Activated CD4-positive, alpha-beta T cell treated with anti-CD3 and anti-CD28 coated beads for 36 hours (primary cell): ENCODE data around the gene ZNF530. TPM values are rescaled to one million over a fixed set of nuclear protein-coding genes. Genes with fewer than 3 reads are reported as not detected.

ENCODE experiments used
- ATAC-seq: fragments of 200-7000 bp; cut with Tn5 transposase; one replicate; pipeline ENCODE4 v1.10.0; 2021; ENCODE audit warnings: mild to moderate bottlenecking, moderate library complexity
- CTCF ChIA-PET: fragments of 350-600 bp; sonication (Branson Sonifier 250); formaldehyde crosslinking; loops from one replicate; lab custom pipeline; 2021; ENCODE audit warnings: antibody characterized with exemption; lab: Charles Lee
- POLR2A ChIA-PET: fragments of 350-600 bp; sonication (Branson Sonifier 250); formaldehyde crosslinking; loops from one replicate; lab custom pipeline; 2021; ENCODE audit warnings: antibody characterized with exemption, inconsistent platforms; lab: Charles Lee
- DNase-seq: peaks from one replicate; pipeline ENCODE4 v3.0.0-alpha.2; 2020
- H3K27ac Mint-ChIP-seq: one replicate; pipeline ENCODE4 v1.8.0; 2021; ENCODE audit warnings: mixed read lengths
- H3K27me3 Mint-ChIP-seq: one replicate; pipeline ENCODE4 v1.8.0; 2021; ENCODE audit warnings: mixed read lengths
- H3K36me3 Mint-ChIP-seq: one replicate; pipeline ENCODE4 v1.8.0; 2021; ENCODE audit warnings: low read depth, mixed read lengths
- H3K4me1 Mint-ChIP-seq: one replicate; pipeline ENCODE4 v1.8.0; 2021; ENCODE audit warnings: mixed read lengths
- H3K4me3 Mint-ChIP-seq: one replicate; pipeline ENCODE4 v1.8.0; 2021; ENCODE audit warnings: mild to moderate bottlenecking, moderate library complexity, mixed read lengths
- H3K9me3 Mint-ChIP-seq: one replicate; pipeline ENCODE4 v1.8.0; 2021; ENCODE audit warnings: low read depth, mixed read lengths
- intact Hi-C, 2 experiments: fragments of 100-400 bp; cut with DNase I in 1 of 2; cut with micrococcal nuclease in 1 of 2; formaldehyde crosslinking; loops; one replicate each; pipeline versions ENCODE4 v1.14.2 to v1.15.1; 2022 to 2024; cut with DNase I, micrococcal nuclease
- total RNA-seq, 2 experiments: library from RNA; stranded (reverse); gene quantifications; one replicate each; pipeline ENCODE4 v1.2.3, GENCODE V29; 2021

ZNF530 gene
- total RNA-seq, 2 experiments from 2014 or later = 7.1 to 7.2 TPM

DNA sequence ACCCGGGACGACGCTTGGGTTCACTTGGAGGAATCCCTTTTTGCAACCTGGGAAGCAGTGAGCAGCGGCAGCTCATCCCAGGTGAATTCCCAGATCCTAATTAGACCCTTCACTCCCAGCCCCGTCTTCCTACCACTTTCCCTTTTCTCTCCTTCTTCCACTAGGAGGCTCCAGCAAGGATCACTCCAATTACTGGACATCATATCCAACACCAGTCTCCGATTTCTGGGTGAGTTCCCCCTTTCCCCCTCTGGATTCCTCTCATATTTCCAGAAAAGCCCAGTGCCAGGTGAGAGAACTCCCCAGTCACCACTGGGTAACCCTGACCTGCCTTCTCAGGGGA is 51.9 kb downstream of the ZNF530 start:
- H3K27me3 Mint-ChIP-seq = peaks cover 23% of the 10 kb centered on the region
- H3K36me3 Mint-ChIP-seq = peaks cover 16% of the 10 kb centered on the region
- CTCF ChIA-PET = interaction anchor here (0.8 kb wide), 1 partner anchor 1514 kb away, joined by 3 read pairs; no protein-coding TSS in a partner anchor
- no peak overlapping the region for H3K27ac Mint-ChIP-seq
- peaks cover 2% of the 10 kb centered on the region for H3K4me1 Mint-ChIP-seq
- ATAC-seq (no peak), DNase-seq (no peak)
- intact Hi-C loops = no loop called here
- POLR2A ChIA-PET = no interaction called here
- no peak overlapping the region for H3K4me3 Mint-ChIP-seq
- peaks cover 50% of the 10 kb centered on the region for H3K9me3 Mint-ChIP-seq

- no peak for ATAC-seq
- peaks cover 16% of the 10 kb centered on the region for H3K36me3 Mint-ChIP-seq
- POLR2A ChIA-PET = no interaction called here
These were observed 54.0 kb downstream of the ZNF530 start for GRCh38 chr19:57653689-57654088.

GRCh38 chr19:57655443-57655842 is 55.8 kb downstream of the ZNF530 start:
- DNase-seq = no peak
- no peak overlapping the region for H3K4me3 Mint-ChIP-seq
- POLR2A ChIA-PET = no interaction called here

More at GRCh38 chr19:57653689-57654088, 54.0 kb downstream of the ZNF530 start:
- DNase-seq = no peak
- H3K4me1 Mint-ChIP-seq = peaks cover 2% of the 10 kb centered on the region
- no peak overlapping the region for H3K4me3 Mint-ChIP-seq
- peaks cover 26% of the 10 kb centered on the region for H3K27me3 Mint-ChIP-seq
- intact Hi-C loops = no loop called here
- peaks cover 44% of the 10 kb centered on the region for H3K9me3 Mint-ChIP-seq
- H3K27ac Mint-ChIP-seq = no peak overlapping the region
- CTCF ChIA-PET = interaction anchor here (0.6 kb wide), 1 partner anchor 613 kb away, joined by 3 read pairs; no protein-coding TSS in a partner anchor

GRCh38 chr19:57656346-57656745 is 56.7 kb downstream of the ZNF530 start:
- POLR2A ChIA-PET = no interaction called here
- Mint-ChIP-seq H3K27me3 (peaks cover 39% of the 10 kb centered on the region), H3K4me3 (no peak overlapping the region), H3K9me3 (peaks cover 42% of the 10 kb centered on the region), H3K4me1 (peaks cover 2% of the 10 kb centered on the region), H3K36me3 (peaks cover 16% of the 10 kb centered on the region), H3K27ac (no peak overlapping the region)
- intact Hi-C loops = no loop called here
- ATAC-seq = no peak
- no peak for DNase-seq
- CTCF ChIA-PET = no interaction called here

More at GRCh38 chr19:57655443-57655842, 55.8 kb downstream of the ZNF530 start:
- CTCF ChIA-PET = no interaction called here
- Mint-ChIP-seq H3K27me3 (peaks cover 34% of the 10 kb centered on the region), H3K4me1 (peaks cover 2% of the 10 kb centered on the region), H3K36me3 (peaks cover 16% of the 10 kb centered on the region), H3K9me3 (peaks cover 40% of the 10 kb centered on the region), H3K27ac (no peak overlapping the region)
- no peak for ATAC-seq
- intact Hi-C loops = no loop called here

Other genes starting within 250 kb of the ZNF530 start
- gene ZNF304, start 248.6 kb upstream of the ZNF530 start, total RNA-seq = 1 to 10 TPM; 6.2 TPM
- 1 to 10 TPM; 3.2 to 6.1 TPM for gene TRAPPC2B, start 236.3 kb upstream of the ZNF530 start, total RNA-seq
- gene ZNF547, start 236.3 kb upstream of the ZNF530 start, total RNA-seq = 1 to 10 TPM; 1.5 to 1.7 TPM
- 10 to 100 TPM; 15.1 to 20.3 TPM for gene ZNF548, start 210.0 kb upstream of the ZNF530 start, total RNA-seq
- gene ZNF17, start 188.7 kb upstream of the ZNF530 start, total RNA-seq = 1 to 10 TPM; 6.4 to 8.3 TPM
- 10 to 100 TPM; 10.6 to 17.9 TPM for gene ZNF749, start 164.6 kb upstream of the ZNF530 start, total RNA-seq
- under 1 TPM; 0.09 to 0.16 TPM for gene VN1R1, start 142.7 kb upstream of the ZNF530 start, total RNA-seq
- 1 to 10 TPM; 6.5 to 7.5 TPM for gene ZNF772, start 122.3 kb upstream of the ZNF530 start, total RNA-seq
- gene ZNF419, start 112.1 kb upstream of the ZNF530 start, total RNA-seq = 1 to 10 TPM; 6.3 to 6.6 TPM
- gene ZNF773, start 99.9 kb upstream of the ZNF530 start, total RNA-seq = 1 to 10 TPM; 5.9 to 6.5 TPM
- 1 to 10 TPM; 3.7 to 4.6 TPM for gene ZNF549, start 72.5 kb upstream of the ZNF530 start, total RNA-seq
- 10 to 100 TPM; 11.8 to 11.9 TPM for gene ZNF550, start 40.0 kb upstream of the ZNF530 start, total RNA-seq
- 1 to 10 TPM; 3.3 to 3.7 TPM for gene ZNF416, start 21.0 kb upstream of the ZNF530 start, total RNA-seq
- gene ZIK1, start 15.7 kb upstream of the ZNF530 start, total RNA-seq = 1 to 10 TPM; 4.6 to 5.3 TPM
- 1 to 10 TPM; 7.6 to 9.7 TPM for gene ZNF134, start 14.4 kb downstream of the ZNF530 start, total RNA-seq
- 1 to 10 TPM; 8.9 to 9.5 TPM for gene ZNF211, start 33.3 kb downstream of the ZNF530 start, total RNA-seq
- not detected for gene ZSCAN4, start 69.0 kb downstream of the ZNF530 start, total RNA-seq
- gene ZNF551, start 82.1 kb downstream of the ZNF530 start, total RNA-seq = 10 to 100 TPM in 1 of 2 experiments, 1 to 10 TPM in 1; 9.8 to 13.0 TPM
- 1 to 10 TPM; 4.4 to 5.0 TPM for gene ZNF154, start 109.3 kb downstream of the ZNF530 start, total RNA-seq
- 1 to 10 TPM; 7.5 to 8.8 TPM for gene ZNF671, start 127.7 kb downstream of the ZNF530 start, total RNA-seq
- 10 to 100 TPM in 1 of 2 experiments, 1 to 10 TPM in 1; 8.9 to 14.7 TPM for gene ZNF776, start 146.9 kb downstream of the ZNF530 start, total RNA-seq
- gene ZNF586, start 169.8 kb downstream of the ZNF530 start, total RNA-seq = 10 to 100 TPM; 20.3 to 20.5 TPM
- gene ZNF552, start 215.0 kb downstream of the ZNF530 start, total RNA-seq = 1 to 10 TPM; 5.9 to 6.1 TPM
- gene ZNF587B, start 230.4 kb downstream of the ZNF530 start, total RNA-seq = 10 to 100 TPM; 16.8 to 18.2 TPM
- gene ZNF587, start 250.0 kb downstream of the ZNF530 start, total RNA-seq = 10 to 100 TPM; 20.1 to 22.9 TPM